Right atrium auricular region (tissue), 2 donors: ENCODE results near the gene CCR1. TPM values are rescaled to one million over a fixed set of nuclear protein-coding genes. Genes with fewer than 3 reads are reported as not detected.

Source experiments
- DNase-seq: peaks from one replicate; pipeline ENCODE4 v3.0.0-alpha.2; 2019; ENCODE audit warnings: low spot score
- H3K27ac ChIP-seq, 2 donors: fragments of 200-600 bp; sonication (generic); 1 replicate in 1 of 2; 2 replicates in 1 of 2; pipeline ENCODE4 v1.5.1; 2016 to 2019
- H3K27me3 ChIP-seq, 2 donors: fragments of 200-600 bp; sonication (generic); one replicate each; pipeline versions ENCODE4 v1.5.1 to v1.6.0; 2017 to 2019
- H3K36me3 ChIP-seq: fragments of 200-600 bp; sonication (generic); one replicate; pipeline ENCODE4 v1.5.1; 2016
- H3K4me1 ChIP-seq, 2 donors: fragments of 200-600 bp; sonication (generic); one replicate each; pipeline versions ENCODE4 v1.5.1 to v1.6.0; 2017 to 2019
- H3K4me3 ChIP-seq, 2 donors: fragments of 200-600 bp; sonication (generic); 1 replicate in 1 of 2; 2 replicates in 1 of 2; pipeline ENCODE4 v1.5.1; 2017 to 2019; ENCODE audit warnings: mild to moderate bottlenecking in 1 of 2, moderate library complexity in 1 of 2
- H3K9me3 ChIP-seq, 2 donors: fragments of 200-600 bp; sonication (generic); one replicate each; pipeline ENCODE4 v1.5.1; 2019
- CTCF ChIP-seq, 2 donors: fragments of 200-600 bp; sonication (generic); IDR thresholded peaks; one replicate each; pipeline ENCODE4 v1.5.1; 2019; ENCODE audit warnings: antibody characterized with exemption in 2 of 2
- total RNA-seq, 2 donors: library from RNA; depleted of rRNA; stranded (reverse); fragments of >200 nt; gene quantifications; one replicate each; pipeline ENCODE4 v1.1.0, GENCODE V29; 2016

Gene CCR1
- total RNA-seq, 2 donors from 2014 or later, result 1.2 to 8.9 TPM

GRCh38 chr3:46186471-46187340, 21.4 kb downstream of the CCR1 start:
- Histone ChIP-seq H3K27ac (no peak overlapping the region), H3K4me1 (no peaks in the 10 kb centered on the region), H3K9me3 (no peaks in the 10 kb centered on the region), H3K36me3 (no peaks in the 10 kb centered on the region), H3K27me3 (no peaks in the 10 kb centered on the region), H3K4me3 (no peak overlapping the region)
- DNase-seq, result no peak
- no peak for TF ChIP-seq CTCF (IDR thresholded peaks at IDR 0.05)

GRCh38 chr3:46184469-46184868, 23.6 kb downstream of the CCR1 start:
- H3K4me3 ChIP-seq, result no peak overlapping the region
- no peaks in the 10 kb centered on the region for H3K9me3 ChIP-seq
- H3K27ac ChIP-seq, result no peak overlapping the region
- no peaks in the 10 kb centered on the region for H3K36me3 ChIP-seq
- no peak for TF ChIP-seq CTCF (IDR thresholded peaks at IDR 0.05)
- no peaks in the 10 kb centered on the region for H3K4me1 ChIP-seq
- H3K27me3 ChIP-seq, result no peaks in the 10 kb centered on the region
- no peak for DNase-seq

- no peak overlapping the region for H3K27ac ChIP-seq
- no peak for DNase-seq
- TF ChIP-seq CTCF (IDR thresholded peaks at IDR 0.05), result no peak
Observed at GRCh38 chr3:46183330-46183729, 24.8 kb downstream of the CCR1 start.

GRCh38 chr3:46168583-46169345, 39.3 kb downstream of the CCR1 start:
- Histone ChIP-seq H3K4me3 (no peak overlapping the region), H3K9me3 (peaks cover 0 to 17% of the 10 kb centered on the region in 2 donors), H3K4me1 (no peaks in the 10 kb centered on the region), H3K27ac (no peak overlapping the region), H3K36me3 (no peaks in the 10 kb centered on the region), H3K27me3 (no peaks in the 10 kb centered on the region)
- DNase-seq, result no peak
- TF ChIP-seq CTCF (IDR thresholded peaks at IDR 0.05), result no peak

More at GRCh38 chr3:46183330-46183729, 24.8 kb downstream of the CCR1 start:
- H3K36me3 ChIP-seq, result no peaks in the 10 kb centered on the region
- H3K27me3 ChIP-seq, result no peaks in the 10 kb centered on the region
- no peak overlapping the region for H3K4me3 ChIP-seq
- no peaks in the 10 kb centered on the region for H3K9me3 ChIP-seq
- H3K4me1 ChIP-seq, result no peaks in the 10 kb centered on the region

- Histone ChIP-seq H3K27me3 (no peaks in the 10 kb centered on the region), H3K36me3 (no peaks in the 10 kb centered on the region), H3K4me3 (no peak overlapping the region), H3K4me1 (no peaks in the 10 kb centered on the region), H3K9me3 (peaks cover 0 to 17% of the 10 kb centered on the region in 2 donors), H3K27ac (no peak overlapping the region)
- no peak for TF ChIP-seq CTCF (IDR thresholded peaks at IDR 0.05)
- no peak for DNase-seq
Observed at GRCh38 chr3:46163556-46164041, 44.5 kb downstream of the CCR1 start.
